Measurements from ENCODE around the gene LRRC27.

GRCh38 chr10:132427006-132427771, 95.2 kb downstream of the LRRC27 start:
- TF ChIP-seq CTCF (conservative IDR thresholded peaks at IDR 0.05; ENCODE audit: low read depth, low read length), result no peak
- no peak for TF ChIP-seq EZH2 (IDR thresholded peaks at IDR 0.05; ENCODE audit: low read length, unreplicated experiment)
